Measurements from ENCODE around the gene NCOA5. TPM values are rescaled to one million over a fixed set of nuclear protein-coding genes. Genes with fewer than 3 reads are reported as not detected.

NCOA5 gene
- total and polyA plus RNA-seq, 4 donors, result 3.2 to 10.4 (median 8.7) TPM

DNA sequence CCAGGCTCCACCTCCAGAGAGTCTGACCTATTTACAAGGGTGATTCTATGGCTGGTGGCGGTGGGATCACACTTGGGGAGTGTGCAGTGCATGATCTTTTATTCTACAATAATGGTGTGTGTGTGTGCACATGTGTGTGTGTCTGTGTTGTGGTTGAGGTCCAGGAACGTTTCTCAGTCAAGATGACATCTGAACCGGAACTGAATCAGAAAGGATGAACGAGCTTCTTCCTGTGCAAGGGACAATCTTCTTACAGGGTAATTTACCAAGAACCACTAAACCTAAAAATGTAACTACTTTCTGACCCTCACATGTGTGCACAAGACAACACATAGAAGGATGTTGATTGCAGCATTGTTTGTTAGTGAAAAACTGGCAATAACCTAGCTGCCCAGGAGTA, 72.5 kb downstream of the NCOA5 start:
- Histone ChIP-seq H3K9ac (ENCODE audit: low read depth in 1 of 2, low read length in 2 of 2) (no peak overlapping the region), H3K36me3 (ENCODE audit: control insufficient read depth in 4 of 4, insufficient read depth in 3 of 4, low read depth in 1 of 4, low read length in 3 of 4) (no peaks in the 10 kb centered on the region), H3K4me1 (ENCODE audit: control insufficient read depth in 4 of 4, insufficient read depth in 4 of 4, low read length in 3 of 4) (peaks cover 9 to 16% (median 13%) of the 10 kb centered on the region in 4 donors), H3K9me3 (ENCODE audit: control insufficient read depth in 4 of 4, low read length in 3 of 4) (no peaks in the 10 kb centered on the region), H3K4me3 (ENCODE audit: low read depth in 1 of 3, low read length in 3 of 3) (no peak overlapping the region), H3K27me3 (ENCODE audit: control insufficient read depth in 4 of 4, insufficient read depth in 4 of 4, low read length in 3 of 4) (peaks cover under 1 to 12% (median 4%) of the 10 kb centered on the region in 4 donors), H3K27ac (ENCODE audit: low read depth in 1 of 2, low read length in 2 of 2) (no peak overlapping the region)
- WGBS, result 78% methylated on average over 4 of the region's 4 CpGs
- no peak for DNase-seq (ENCODE audit: low spot score)
- TF ChIP-seq FOXA1 (IDR thresholded peaks at IDR 0.05) (no peak), HNF4A (conservative IDR thresholded peaks at IDR 0.05) (no peak), EGR1 (IDR thresholded peaks at IDR 0.05; ENCODE audit: low read depth in 2 of 2) (no peak), YY1 (IDR thresholded peaks at IDR 0.05) (no peak), RXRA (IDR thresholded peaks at IDR 0.05) (no peak), GABPA (IDR thresholded peaks at IDR 0.05 in 1 of 2, conservative IDR thresholded peaks at IDR 0.05 in 1 of 2) (no peak)

- Histone ChIP-seq H3K36me3 (ENCODE audit: control insufficient read depth in 4 of 4, insufficient read depth in 3 of 4, low read depth in 1 of 4, low read length in 3 of 4) (no peaks in the 10 kb centered on the region), H3K9me3 (ENCODE audit: control insufficient read depth in 4 of 4, low read length in 3 of 4) (no peaks in the 10 kb centered on the region), H3K4me1 (ENCODE audit: control insufficient read depth in 4 of 4, insufficient read depth in 4 of 4, low read length in 3 of 4) (peaks cover 9 to 16% (median 11%) of the 10 kb centered on the region in 4 donors), H3K9ac (ENCODE audit: low read depth in 1 of 2, low read length in 2 of 2) (no peak overlapping the region), H3K27ac (ENCODE audit: low read depth in 1 of 2, low read length in 2 of 2) (no peak overlapping the region), H3K27me3 (ENCODE audit: control insufficient read depth in 4 of 4, insufficient read depth in 4 of 4, low read length in 3 of 4) (peaks cover 3 to 13% (median 8%) of the 10 kb centered on the region in 4 donors), H3K4me3 (ENCODE audit: low read depth in 1 of 3, low read length in 3 of 3) (no peak overlapping the region)
- TF ChIP-seq ATF3 (IDR thresholded peaks at IDR 0.05), result no peak
- TF ChIP-seq NR2F2 (IDR thresholded peaks at IDR 0.05), result no peak
- no peak for TF ChIP-seq GABPA (IDR thresholded peaks at IDR 0.05 in 1 of 2, conservative IDR thresholded peaks at IDR 0.05 in 1 of 2)
- TF ChIP-seq HNF4G (IDR thresholded peaks at IDR 0.05), result peak; percentile 8
- peak in 1 of 2 donors; percentile 68 for TF ChIP-seq RXRA (IDR thresholded peaks at IDR 0.05)
- TF ChIP-seq, protein P1, sequence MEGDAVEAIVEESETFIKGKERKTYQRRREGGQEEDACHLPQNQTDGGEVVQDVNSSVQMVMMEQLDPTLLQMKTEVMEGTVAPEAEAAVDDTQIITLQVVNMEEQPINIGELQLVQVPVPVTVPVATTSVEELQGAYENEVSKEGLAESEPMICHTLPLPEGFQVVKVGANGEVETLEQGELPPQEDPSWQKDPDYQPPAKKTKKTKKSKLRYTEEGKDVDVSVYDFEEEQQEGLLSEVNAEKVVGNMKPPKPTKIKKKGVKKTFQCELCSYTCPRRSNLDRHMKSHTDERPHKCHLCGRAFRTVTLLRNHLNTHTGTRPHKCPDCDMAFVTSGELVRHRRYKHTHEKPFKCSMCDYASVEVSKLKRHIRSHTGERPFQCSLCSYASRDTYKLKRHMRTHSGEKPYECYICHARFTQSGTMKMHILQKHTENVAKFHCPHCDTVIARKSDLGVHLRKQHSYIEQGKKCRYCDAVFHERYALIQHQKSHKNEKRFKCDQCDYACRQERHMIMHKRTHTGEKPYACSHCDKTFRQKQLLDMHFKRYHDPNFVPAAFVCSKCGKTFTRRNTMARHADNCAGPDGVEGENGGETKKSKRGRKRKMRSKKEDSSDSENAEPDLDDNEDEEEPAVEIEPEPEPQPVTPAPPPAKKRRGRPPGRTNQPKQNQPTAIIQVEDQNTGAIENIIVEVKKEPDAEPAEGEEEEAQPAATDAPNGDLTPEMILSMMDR (IDR thresholded peaks at IDR 0.05; ENCODE audit: low read depth, low read length, missing input control), result no peak
- TF ChIP-seq MAX (IDR thresholded peaks at IDR 0.05), result no peak
- peak; percentile 21 for TF ChIP-seq SP1 (IDR thresholded peaks at IDR 0.05)
- no peak for TF ChIP-seq YY1 (IDR thresholded peaks at IDR 0.05)
- peak; percentile 25 for TF ChIP-seq REST (IDR thresholded peaks at IDR 0.05)
- peak; percentile 52 to 78 for TF ChIP-seq HNF4A (conservative IDR thresholded peaks at IDR 0.05)
- peak in 1 of 2 donors; percentile 9 for TF ChIP-seq JUND (IDR thresholded peaks at IDR 0.05)
- peak; percentile 69 for TF ChIP-seq FOXA1 (IDR thresholded peaks at IDR 0.05)
- TF ChIP-seq EGR1 (IDR thresholded peaks at IDR 0.05; ENCODE audit: low read depth in 2 of 2), result peak in 1 of 2 donors; percentile 77
- TF ChIP-seq TAF1 (conservative IDR thresholded peaks at IDR 0.05), result no peak
- peak; percentile 87 for TF ChIP-seq FOXA2 (IDR thresholded peaks at IDR 0.05)
- no peak for TF ChIP-seq ZBTB33 (IDR thresholded peaks at IDR 0.05)
- no peak for TF ChIP-seq RAD21 (IDR thresholded peaks at IDR 0.05)
- WGBS, result 60% methylated on average over 7 of the region's 7 CpGs
- DNase-seq (ENCODE audit: low spot score), result no peak
Observed at GRCh38 chr20:46014517-46015396, 75.0 kb downstream of the NCOA5 start.
